HCT116 (cell line): ENCODE results near the gene MCF2L. TPM values are rescaled to one million over a fixed set of nuclear protein-coding genes. Genes with fewer than 3 reads are reported as not detected.

Experiments used
- ATAC-seq: fragments of 200-7000 bp; cut with Tn5 transposase; 2 replicates; pipeline ENCODE4 v1.9.1; 2020; ENCODE audit warnings: mild to moderate bottlenecking, moderate library complexity
- BruUV-seq: library from RNA; stranded (reverse); fragments of 400-500 nt; replicated peaks from 2 replicates; lab custom pipeline; 2021; lab: Mats Ljungman, UMichigan
- CTCF ChIA-PET: fragments of 300-600 bp; sonication (Branson Sonifier 250); formaldehyde crosslinking; loops from one replicate; lab custom pipeline; 2021; ENCODE audit warnings: antibody characterized with exemption; lab: Charles Lee
- POLR2A ChIA-PET: fragments of 300-600, 350-600 bp; sonication (Branson Sonifier 250); formaldehyde crosslinking; loops from one replicate; lab custom pipeline; 2021; ENCODE audit warnings: antibody characterized with exemption; lab: Charles Lee
- RAD21 ChIA-PET, 2 experiments: fragments of 300-600 bp; sonication (Branson Sonifier 250); formaldehyde crosslinking; loops; one replicate each; lab custom pipeline; 2023; ENCODE audit warnings: low total read pairs in 2 of 2; ENCODE audit not compliant: uncharacterized antibody in 2 of 2, unreplicated experiment in 2 of 2, low non-redundant PET in 1 of 2; lab: Charles Lee
- DNase-seq: peaks from one replicate; pipeline ENCODE4 v3.0.0-alpha.2; 2010; ENCODE audit warnings: low read depth, low spot score
- H2AFZ ChIP-seq: fragments of 200-600 bp; shearing (Covaris generic), sonication (generic); 2 replicates; pipeline ENCODE4 v1.6.1; 2017; ENCODE audit warnings: low read depth, mixed run types, mixed read lengths, antibody characterized with exemption, low read length; ENCODE audit not compliant: poor library complexity, severe bottlenecking
- H3K27ac ChIP-seq: 2 replicates; pipeline ENCODE4 v1.5.1; 2012; ENCODE audit warnings: low read depth, low read length
- H3K27me3 ChIP-seq: fragments of 200-600 bp; sonication (generic); 2 replicates; pipeline ENCODE4 v1.6.1; 2016; ENCODE audit warnings: mixed run types, low read length, mixed read lengths; ENCODE audit not compliant: insufficient read depth
- H3K36me3 ChIP-seq, 2 experiments: fragments of 200-500 bp in 1 of 2; fragments of 200-600 bp in 1 of 2; sonication (Bioruptor generic) in 1 of 2; sonication (generic) in 1 of 2; 2 replicates each; pipeline versions ENCODE4 v1.5.1 to v1.6.1; 2014 to 2016; ENCODE audit warnings: low read length in 2 of 2, inconsistent platforms in 1 of 2, mixed read lengths in 1 of 2, mixed run types in 1 of 2; ENCODE audit not compliant: insufficient read depth in 2 of 2, control insufficient read depth in 1 of 2
- H3K4me1 ChIP-seq, 2 experiments: fragments of 200-600 bp in 1 of 2; sonication (generic) in 1 of 2; 2 replicates each; pipeline versions ENCODE4 v1.5.1 to v1.6.1; 2012 to 2017; ENCODE audit warnings: low read length in 2 of 2, inconsistent platforms in 1 of 2, mild to moderate bottlenecking in 1 of 2, mixed read lengths in 1 of 2, mixed run types in 1 of 2, moderate library complexity in 1 of 2; ENCODE audit not compliant: insufficient read depth in 2 of 2, control insufficient read depth in 1 of 2
- H3K4me2 ChIP-seq: fragments of 200-600 bp; sonication (generic); 2 replicates; pipeline ENCODE4 v1.6.1; 2017; ENCODE audit warnings: mixed run types, low read length, mixed read lengths
- H3K4me3 ChIP-seq, 2 experiments: fragments of 200-600 bp in 1 of 2; sonication (generic) in 1 of 2; replicated peaks in 1 of 2; 2 replicates each; pipeline ENCODE4 v1.5.1; 2011 to 2016; ENCODE audit warnings: low read length in 2 of 2, control low read depth in 1 of 2, low read depth in 1 of 2, mild to moderate bottlenecking in 1 of 2, mixed read lengths in 1 of 2, mixed run types in 1 of 2
- H3K79me2 ChIP-seq: fragments of 200-600 bp; sonication (generic); 2 replicates; pipeline ENCODE4 v1.6.1; 2017; ENCODE audit warnings: mild to moderate bottlenecking, mixed run types, low read length, moderate library complexity, mixed read lengths; ENCODE audit not compliant: insufficient read depth
- H3K9ac ChIP-seq: fragments of 200-600 bp; sonication (generic); 2 replicates; pipeline ENCODE4 v1.6.1; 2016; ENCODE audit warnings: low read length, mixed read lengths
- H3K9me2 ChIP-seq: fragments of 200-600 bp; sonication (generic), shearing (Covaris generic); 2 replicates; pipeline ENCODE4 v1.6.1; 2017; ENCODE audit warnings: mixed run types, mild to moderate bottlenecking, moderate library complexity; ENCODE audit not compliant: insufficient read depth
- H3K9me3 ChIP-seq, 2 experiments: fragments of 200-500 bp in 1 of 2; fragments of 200-600 bp in 1 of 2; sonication (Bioruptor generic) in 1 of 2; sonication (generic) in 1 of 2; 2 replicates each; pipeline ENCODE4 v1.6.1; 2014 to 2017; ENCODE audit warnings: low read length in 2 of 2, mixed read lengths in 2 of 2, inconsistent platforms in 1 of 2, low read depth in 1 of 2, mild to moderate bottlenecking in 1 of 2, mixed run types in 1 of 2, moderate library complexity in 1 of 2; ENCODE audit not compliant: control insufficient read depth in 1 of 2, insufficient read depth in 1 of 2
- H4K20me1 ChIP-seq: fragments of 200-600 bp; sonication (generic), shearing (Covaris generic); 2 replicates; pipeline ENCODE4 v1.6.1; 2017; ENCODE audit warnings: mixed run types, mild to moderate bottlenecking, moderate library complexity; ENCODE audit not compliant: insufficient read depth
- CBX3 ChIP-seq: IDR thresholded peaks from 2 replicates; pipeline ENCODE4 v1.6.1; 2012; ENCODE audit warnings: low read depth
- EGR1 ChIP-seq: IDR thresholded peaks from 2 replicates; pipeline ENCODE4 v1.6.1; 2012; ENCODE audit warnings: low read depth
- ELF1 ChIP-seq: IDR thresholded peaks from 2 replicates; pipeline ENCODE4 v1.6.1; 2012; ENCODE audit warnings: low read depth, borderline replicate concordance
- EZH2phosphoT487 ChIP-seq: fragments of 200-600 bp; IDR thresholded peaks from 2 replicates; pipeline ENCODE4 v1.6.1; 2018; ENCODE audit warnings: antibody characterized with exemption, borderline replicate concordance
- FOSL1 ChIP-seq: IDR thresholded peaks from 2 replicates; pipeline ENCODE4 v1.6.1; 2012; ENCODE audit warnings: low read depth
- JUND ChIP-seq: IDR thresholded peaks from 2 replicates; pipeline ENCODE4 v1.6.1; 2012
- POLR2A ChIP-seq: IDR thresholded peaks from 2 replicates; pipeline ENCODE4 v1.7.0; 2011; ENCODE audit warnings: borderline replicate concordance; ENCODE audit not compliant: insufficient read depth, insufficient read length; ENCODE audit errors: extremely low read depth
- POLR2AphosphoS5 ChIP-seq: IDR thresholded peaks from 2 replicates; pipeline ENCODE4 v1.6.1; 2011; ENCODE audit warnings: mild to moderate bottlenecking, low read depth, low read length, moderate library complexity
- RAD21 ChIP-seq: IDR thresholded peaks from 2 replicates; pipeline ENCODE4 v1.6.1; 2012; ENCODE audit warnings: low read depth, mild to moderate bottlenecking
- SIN3A ChIP-seq: IDR thresholded peaks from 2 replicates; pipeline ENCODE4 v1.6.1; 2012; ENCODE audit warnings: low read depth
- SP1 ChIP-seq: IDR thresholded peaks from 2 replicates; pipeline ENCODE4 v1.6.1; 2012; ENCODE audit warnings: low read depth
- SRF ChIP-seq: IDR thresholded peaks from 2 replicates; pipeline ENCODE4 v1.6.1; 2012; ENCODE audit warnings: low read depth
- TCF7L2 ChIP-seq: IDR thresholded peaks from 2 replicates; pipeline ENCODE4 v1.7.0; 2011; ENCODE audit warnings: borderline replicate concordance, inconsistent platforms; ENCODE audit not compliant: insufficient read depth, insufficient read length; ENCODE audit errors: extremely low read depth
- YY1 ChIP-seq: IDR thresholded peaks from 2 replicates; pipeline ENCODE4 v1.6.1; 2011; ENCODE audit warnings: low read length, low read depth, moderate library complexity, mild to moderate bottlenecking; ENCODE audit not compliant: insufficient replicate concordance; ENCODE audit errors: extremely low read depth
- ZFX ChIP-seq: fragments of 450-650 bp; IDR thresholded peaks from 2 replicates; pipeline ENCODE4 v1.6.1; 2017
- ZNF274 ChIP-seq: fragments of 200-500 bp; sonication (Bioruptor generic); IDR thresholded peaks from 2 replicates; pipeline ENCODE4 v1.6.1; 2014; ENCODE audit warnings: mild to moderate bottlenecking, low read depth, low read length, inconsistent platforms
- intact Hi-C: fragments of 100-400 bp; cut with micrococcal nuclease; formaldehyde crosslinking; loops from 2 replicates; pipeline ENCODE4 v1.10.0; 2022
- total RNA-seq: library from RNA; stranded (reverse); gene quantifications from one replicate; pipeline ENCODE4 v1.2.1, GENCODE V29; 2021; ENCODE audit not compliant: unreplicated experiment
- TF ChIP-seq, protein P1 (sequence below): IDR thresholded peaks from 2 replicates; pipeline ENCODE4 v1.6.1; 2012
- TF ChIP-seq, protein P2 (sequence below): IDR thresholded peaks from 2 replicates; pipeline ENCODE4 v1.6.1; 2011; ENCODE audit warnings: mild to moderate bottlenecking, low read length, moderate library complexity; ENCODE audit not compliant: insufficient replicate concordance; ENCODE audit errors: extremely low read depth

MCF2L gene
- total RNA-seq, 1 experiment from 2014 or later: 19.3 TPM

DNA sequence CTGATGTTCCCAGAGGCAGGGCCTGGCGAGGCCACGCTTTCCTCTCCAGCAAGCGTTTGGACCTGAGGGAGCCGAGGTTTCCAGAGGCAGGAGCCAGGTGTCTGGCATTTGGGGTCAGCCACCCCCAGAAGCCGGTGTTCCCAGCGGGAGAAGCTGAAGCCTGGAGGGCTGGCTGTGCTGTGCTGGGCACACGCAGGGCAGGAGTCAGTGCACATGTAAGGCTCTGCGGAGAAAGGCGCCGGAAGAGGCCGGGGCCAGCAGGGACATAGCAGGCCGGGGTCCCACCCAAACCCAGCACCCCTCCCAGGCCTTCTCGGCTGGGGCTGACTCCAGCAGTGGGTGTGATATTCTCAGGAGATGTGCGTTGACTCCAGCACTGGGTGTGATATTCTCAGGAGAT, 31.6 kb downstream of the MCF2L start:
- DNase-seq: no peak
- no peaks in the 10 kb centered on the region for H3K79me2 ChIP-seq
- POLR2A ChIA-PET: no interaction called here
- TF ChIP-seq FOSL1 (no peak), ELF1 (no peak), CBX3 (no peak), ZFX (no peak), JUND (no peak), YY1 (no peak), SIN3A (no peak), SRF (no peak), SP1 (no peak)
- TF ChIP-seq, protein P1, sequence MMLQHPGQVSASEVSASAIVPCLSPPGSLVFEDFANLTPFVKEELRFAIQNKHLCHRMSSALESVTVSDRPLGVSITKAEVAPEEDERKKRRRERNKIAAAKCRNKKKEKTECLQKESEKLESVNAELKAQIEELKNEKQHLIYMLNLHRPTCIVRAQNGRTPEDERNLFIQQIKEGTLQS: no peak
- TF ChIP-seq, all 23 proteins: peak for 0
- BruUV-seq: no TSS peak
- H3K9ac ChIP-seq: no peak overlapping the region
- ATAC-seq: no peak
- H3K4me2 ChIP-seq: no peak overlapping the region
- no peaks in the 10 kb centered on the region for H4K20me1 ChIP-seq
- no peaks in the 10 kb centered on the region for H3K9me2 ChIP-seq
- H3K27me3 ChIP-seq: no peaks in the 10 kb centered on the region
- H3K9me3 ChIP-seq: no peaks in the 10 kb centered on the region
- peaks cover 0 to 7% of the 10 kb centered on the region in 2 experiments; a peak in 2 of 4 replicates for H3K4me1 ChIP-seq
- RAD21 ChIA-PET: no interaction called here
- CTCF ChIA-PET: no interaction called here
- no peaks in the 10 kb centered on the region for H3K36me3 ChIP-seq
- intact Hi-C loops: no loop called here
- H3K27ac ChIP-seq: no peak overlapping the region
- H3K4me3 ChIP-seq: no peak overlapping the region
- H2AFZ ChIP-seq: no peak overlapping the region

GRCh38 chr13:113001241-113002140, 32.5 kb downstream of the MCF2L start:
- no peak overlapping the region for H3K9ac ChIP-seq
- H3K36me3 ChIP-seq: no peaks in the 10 kb centered on the region
- no peaks in the 10 kb centered on the region for H3K4me1 ChIP-seq
- ATAC-seq (peak; percentile 56), DNase-seq (no peak)
- CTCF ChIA-PET: no interaction called here
- no peak overlapping the region for H2AFZ ChIP-seq
- no TSS peak for BruUV-seq
- intact Hi-C loops: no loop called here
- no peaks in the 10 kb centered on the region for H3K27me3 ChIP-seq
- no peaks in the 10 kb centered on the region for H3K9me3 ChIP-seq
- no peak overlapping the region for H3K4me2 ChIP-seq
- RAD21 ChIA-PET: interaction anchor here in 1 of 2 experiments (0.7 kb wide), 1 partner anchor 54 kb away, joined by 3 read pairs; no protein-coding TSS in a partner anchor
- POLR2A ChIA-PET: no interaction called here
- H3K4me3 ChIP-seq: no peak overlapping the region
- no peaks in the 10 kb centered on the region for H4K20me1 ChIP-seq
- H3K9me2 ChIP-seq: no peaks in the 10 kb centered on the region
- H3K79me2 ChIP-seq: no peaks in the 10 kb centered on the region
- H3K27ac ChIP-seq: no peak overlapping the region
- TF ChIP-seq, protein P2, sequence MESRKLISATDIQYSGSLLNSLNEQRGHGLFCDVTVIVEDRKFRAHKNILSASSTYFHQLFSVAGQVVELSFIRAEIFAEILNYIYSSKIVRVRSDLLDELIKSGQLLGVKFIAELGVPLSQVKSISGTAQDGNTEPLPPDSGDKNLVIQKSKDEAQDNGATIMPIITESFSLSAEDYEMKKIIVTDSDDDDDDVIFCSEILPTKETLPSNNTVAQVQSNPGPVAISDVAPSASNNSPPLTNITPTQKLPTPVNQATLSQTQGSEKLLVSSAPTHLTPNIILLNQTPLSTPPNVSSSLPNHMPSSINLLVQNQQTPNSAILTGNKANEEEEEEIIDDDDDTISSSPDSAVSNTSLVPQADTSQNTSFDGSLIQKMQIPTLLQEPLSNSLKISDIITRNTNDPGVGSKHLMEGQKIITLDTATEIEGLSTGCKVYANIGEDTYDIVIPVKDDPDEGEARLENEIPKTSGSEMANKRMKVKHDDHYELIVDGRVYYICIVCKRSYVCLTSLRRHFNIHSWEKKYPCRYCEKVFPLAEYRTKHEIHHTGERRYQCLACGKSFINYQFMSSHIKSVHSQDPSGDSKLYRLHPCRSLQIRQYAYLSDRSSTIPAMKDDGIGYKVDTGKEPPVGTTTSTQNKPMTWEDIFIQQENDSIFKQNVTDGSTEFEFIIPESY: no peak
- TF ChIP-seq ZNF274: no peak
- no peak for TF ChIP-seq POLR2A
- no peak for TF ChIP-seq EZH2phosphoT487
- no peak for TF ChIP-seq EGR1
- peak; percentile 77 for TF ChIP-seq TCF7L2
- no peak for TF ChIP-seq POLR2AphosphoS5
- no peak for TF ChIP-seq RAD21
- TF ChIP-seq ZFX: peak; percentile 16; the same call in 1 of the 2 replicates
